HepG2 (cell line): Measurements from ENCODE around the gene TMEM258. TPM values are rescaled to one million over a fixed set of nuclear protein-coding genes. Genes with fewer than 3 reads are reported as not detected.

Experiments used
- ATAC-seq: fragments of 200-7000 bp; cut with Tn5 transposase; 3 replicates; pipeline ENCODE4 v1.9.1; 2020; ENCODE audit warnings: mild to moderate bottlenecking, moderate library complexity
- Bru-seq: library from RNA; stranded (reverse); fragments of 400-500 nt; gene quantifications from one replicate; lab custom pipeline; 2021; lab: Mats Ljungman, UMichigan
- BruChase-seq, 2 experiments: library from RNA; stranded (reverse); fragments of 400-500 nt; gene quantifications; one replicate each; lab custom pipeline; 2021; lab: Mats Ljungman, UMichigan
- BruUV-seq: library from RNA; stranded (reverse); fragments of 400-500 nt; replicated peaks from 2 replicates; lab custom pipeline; 2021; lab: Mats Ljungman, UMichigan
- CTCF ChIA-PET: fragments of 300-600 bp; formaldehyde crosslinking; extraction: SDS; loops from one replicate; lab custom pipeline; 2021; ENCODE audit warnings: low total read pairs, inconsistent platforms, low intra/inter-chr PET ratio; lab: Yijun Ruan, JAX
- POLR2A ChIA-PET: fragments of 350-600 bp; sonication (Branson Sonifier 250); formaldehyde crosslinking; loops from one replicate; lab custom pipeline; 2020; ENCODE audit warnings: antibody characterized with exemption, inconsistent platforms; lab: Yijun Ruan, JAX
- DNase-seq: peaks from one replicate; pipeline ENCODE4 v3.0.0-alpha.2; 2015; ENCODE audit warnings: low spot score
- FAIRE-seq: peaks from 3 replicates; lab custom pipeline; 2011; peaks lifted over from hg19 to GRCh38; lab: Jason Lieb, UNC
- H2AFZ ChIP-seq: one replicate; pipeline ENCODE4 v1.6.1; 2011; ENCODE audit warnings: low read length, inconsistent platforms
- H3K27ac ChIP-seq: fragments of 300-600 bp; 3 replicates; pipeline ENCODE4 v1.8.0; 2011; ENCODE audit warnings: mixed run types, mild to moderate bottlenecking, mixed read lengths, low read length, inconsistent platforms; ENCODE audit not compliant: insufficient read depth; ENCODE audit errors: extremely low read length
- H3K27me3 ChIP-seq, 2 experiments: fragments of 200-600 bp in 1 of 2; 2 replicates in 1 of 2; 3 replicates in 1 of 2; pipeline versions ENCODE4 v1.6.0 to v1.8.0; 2011; ENCODE audit warnings: low read length in 2 of 2, mild to moderate bottlenecking in 2 of 2, moderate library complexity in 2 of 2, inconsistent platforms in 1 of 2; ENCODE audit not compliant: insufficient read depth in 2 of 2, control insufficient read depth in 1 of 2
- H3K36me3 ChIP-seq, 2 experiments: fragments of 200-600 bp in 1 of 2; replicated peaks in 1 of 2; 2 replicates in 1 of 2; 3 replicates in 1 of 2; pipeline versions ENCODE4 v1.5.1 to v1.8.0; 2011; ENCODE audit warnings: low read length in 2 of 2, inconsistent platforms in 1 of 2; ENCODE audit not compliant: insufficient read depth in 2 of 2, control insufficient read depth in 1 of 2
- H3K4me1 ChIP-seq: 2 replicates; pipeline ENCODE4 v1.5.1; 2012; ENCODE audit warnings: low read length, inconsistent platforms; ENCODE audit not compliant: insufficient read depth
- H3K4me2 ChIP-seq: 2 replicates; pipeline ENCODE4 v1.6.0; 2011; ENCODE audit warnings: low read depth, low read length, inconsistent platforms
- H3K4me3 ChIP-seq, 3 experiments: fragments of 200-600 bp in 1 of 3; sonication (generic), shearing (Covaris generic) in 1 of 3; replicated peaks in 1 of 3; 2 replicates each; pipeline ENCODE4 v1.5.1; 2011 to 2016; ENCODE audit warnings: low read length in 3 of 3, inconsistent platforms in 2 of 3, low read depth in 2 of 3, mild to moderate bottlenecking in 2 of 3, control low read depth in 1 of 3, mixed read lengths in 1 of 3; ENCODE audit not compliant: insufficient read depth in 1 of 3
- H3K79me2 ChIP-seq: one replicate; pipeline ENCODE4 v1.6.1; 2011; ENCODE audit warnings: low read length, inconsistent platforms; ENCODE audit not compliant: insufficient read depth
- H3K9ac ChIP-seq: 2 replicates; pipeline ENCODE4 v1.6.0; 2011; ENCODE audit warnings: mild to moderate bottlenecking, low read depth, low read length, inconsistent platforms; ENCODE audit not compliant: insufficient read depth
- H3K9me3 ChIP-seq: 2 replicates; pipeline ENCODE4 v1.5.1; 2012; ENCODE audit warnings: mild to moderate bottlenecking, low read length
- H4K20me1 ChIP-seq: 2 replicates; pipeline ENCODE4 v1.6.0; 2011; ENCODE audit warnings: inconsistent platforms, mild to moderate bottlenecking, low read length, moderate library complexity; ENCODE audit not compliant: insufficient read depth
- CCAR2 ChIP-seq: fragments of 200-400 bp; formaldehyde crosslinking; optimal IDR thresholded peaks from 2 replicates; pipeline ENCODE3; 2018; ENCODE audit warnings: low read depth, mild to moderate bottlenecking, low read length, moderate library complexity
- SSRP1 ChIP-seq: IDR thresholded peaks from 2 replicates; pipeline ENCODE4 v1.6.1; 2016; ENCODE audit warnings: control low read depth
- TBP ChIP-seq: sonication (generic); formaldehyde crosslinking; IDR thresholded peaks from 2 replicates; pipeline ENCODE4 v1.5.0; 2020; ENCODE audit warnings: missing genetic modification reagents
- ZFP36L1 ChIP-seq: sonication (generic); formaldehyde crosslinking; IDR thresholded peaks from 2 replicates; pipeline ENCODE4 v1.8.0; 2022; ENCODE audit warnings: mild to moderate bottlenecking, missing genetic modification reagents, moderate library complexity
- ZNF598 ChIP-seq: sonication (generic); formaldehyde crosslinking; IDR thresholded peaks from 2 replicates; pipeline ENCODE4 v1.5.1; 2020; ENCODE audit warnings: mild to moderate bottlenecking, missing genetic modification reagents, borderline replicate concordance
- ZNF766 ChIP-seq: sonication (generic); formaldehyde crosslinking; IDR thresholded peaks from 2 replicates; pipeline ENCODE4 v1.5.0; 2020; ENCODE audit warnings: missing genetic modification reagents, borderline replicate concordance
- WGBS: methylation state at CpG from one replicate; pipeline ENCODE4 v1.1.6; 2017; ENCODE audit warnings: low lambda C conversion rate; 5-methylcytosine and 5-hydroxymethylcytosine counted together
- in situ Hi-C: cut with HindIII; loops from 2 replicates; pipeline ENCODE4 v1.10.0; 2017; ENCODE audit warnings: low pct_unique_long_range_greater_than_20kb; ENCODE audit not compliant: extremely low pct_ligation_motif_present
- intact Hi-C: fragments of 100-400 bp; cut with micrococcal nuclease; formaldehyde crosslinking; loops from one replicate; pipeline ENCODE4 v1.10.0; 2022; ENCODE audit not compliant: unreplicated experiment
- long read RNA-seq, 2 experiments: library from RNA in 1 of 2; library from polyadenylated mRNA in 1 of 2; stranded (forward) in 1 of 2; unstranded in 1 of 2; transcript quantifications; one replicate each; pipeline ENCODE4 v2.0.0, GENCODE V29; 2019 to 2022
- polyA minus RNA-seq, 3 experiments: library from RNA; depleted of rRNA, polyadenylated mRNA; stranded (reverse); fragments of >200 nt; gene quantifications; 2 replicates each; pipeline ENCODE4 v1.2.3, GENCODE V29; 2011; ENCODE audit warnings: low replicate concordance in 1 of 3
- polyA plus RNA-seq, 8 experiments: library from polyadenylated mRNA; depleted of rRNA in 3 of 8; stranded (reverse) in 7 of 8; unstranded in 1 of 8; fragments of >200 nt; fragmentation: Illumina TruSeq in 4 of 8; extraction: Trizol in 4 of 8; gene quantifications; 2 replicates each; pipeline versions ENCODE4 v1.2.1 to v1.2.3, GENCODE V29; 2011 to 2016; ENCODE audit warnings: low read depth in 4 of 8, missing spikeins in 1 of 8, mixed read lengths in 1 of 8; ENCODE audit not compliant: insufficient read depth in 1 of 8
- total RNA-seq, 5 experiments: library from RNA; depleted of rRNA; stranded (reverse); fragments of >200 nt; fragmentation: Illumina TruSeq; extraction: Trizol; gene quantifications; 2 replicates each; pipeline ENCODE4 v1.2.3, GENCODE V29; 2016; ENCODE audit warnings: low read depth in 1 of 5
- TF ChIP-seq, protein P1 (sequence below): sonication (generic); formaldehyde crosslinking; IDR thresholded peaks from 2 replicates; pipeline ENCODE4 v1.4.0; 2020; ENCODE audit warnings: missing genetic modification reagents
- TF ChIP-seq, protein P2 (sequence below): sonication (generic); formaldehyde crosslinking; IDR thresholded peaks from 2 replicates; pipeline ENCODE4 v1.4.0; 2020; ENCODE audit warnings: missing genetic modification reagents

Gene TMEM258
- total RNA-seq (2016; rRNA removed; fragmentation: Illumina TruSeq; extraction: Trizol): 164 and 175 TPM in 2 replicates
- total RNA-seq (2016; cell fraction: cytosol; rRNA removed; fragmentation: Illumina TruSeq; extraction: Trizol; ENCODE audit: low read depth): 124 and 186 TPM in 2 replicates
- 157 and 180 TPM in 2 replicates for total RNA-seq (2016; cell fraction: insoluble cytoplasmic fraction; rRNA removed; fragmentation: Illumina TruSeq; extraction: Trizol)
- 166 and 206 TPM in 2 replicates for total RNA-seq (2016; cell fraction: membrane; rRNA removed; fragmentation: Illumina TruSeq; extraction: Trizol)
- total RNA-seq (2016; cell fraction: nucleus; rRNA removed; fragmentation: Illumina TruSeq; extraction: Trizol): 83.5 and 96.3 TPM in 2 replicates
- polyA plus RNA-seq (2011; rRNA removed): 363 and 424 TPM in 2 replicates
- polyA plus RNA-seq (2011; cell fraction: cytosol; rRNA removed): 333 and 381 TPM in 2 replicates
- polyA plus RNA-seq (2011; cell fraction: nucleus; rRNA removed): 70.6 and 77.2 TPM in 2 replicates
- 225 and 301 TPM in 2 replicates for polyA plus RNA-seq (2012)
- 181 and 226 TPM in 2 replicates for polyA plus RNA-seq (2016; cell fraction: cytosol; fragmentation: Illumina TruSeq; extraction: Trizol; ENCODE audit: low read depth)
- polyA plus RNA-seq (2016; cell fraction: insoluble cytoplasmic fraction; fragmentation: Illumina TruSeq; extraction: Trizol; ENCODE audit: low read depth): 187 and 188 TPM in 2 replicates
- polyA plus RNA-seq (2016; cell fraction: membrane; fragmentation: Illumina TruSeq; extraction: Trizol; ENCODE audit: low read depth): 185 and 215 TPM in 2 replicates
- polyA plus RNA-seq (2016; cell fraction: nucleus; fragmentation: Illumina TruSeq; extraction: Trizol; ENCODE audit: insufficient read depth, low read depth): 173 and 175 TPM in 2 replicates
- 153 and 413 TPM in 2 replicates for polyA minus RNA-seq (2011; rRNA and poly(A)+ RNA removed; ENCODE audit: low replicate concordance)
- polyA minus RNA-seq (2011; cell fraction: cytosol; rRNA and poly(A)+ RNA removed): 79.2 and 82.2 TPM in 2 replicates
- polyA minus RNA-seq (2011; cell fraction: nucleus; rRNA and poly(A)+ RNA removed): 54.3 and 55.7 TPM in 2 replicates
- percentile 83 among the genes with signal in this experiment for Bru-seq, nascent RNA
- percentile 74 among the genes with signal in this experiment for BruChase-seq, experiment 1, labeled RNA remaining after a 6-hour chase
- BruChase-seq, experiment 2, labeled RNA remaining after a 2-hour chase: percentile 67 among the genes with signal in this experiment
- long read RNA-seq, experiment 1, transcript TMEM258-204 (4 exons, 575 nt): major isoform, 276 of 317 reads
- long read RNA-seq, experiment 1, transcript TMEM258-203 (3 exons, 395 nt): minor isoform, 5 of 317 reads
- long read RNA-seq, experiment 1, partial matches to known transcripts: 22 of 317 reads
- long read RNA-seq, experiment 1, other reads (novel, unspliced or antisense): 9 of 317 reads
- long read RNA-seq, experiment 2, transcript TMEM258-204 (4 exons, 575 nt): major isoform, 81 of 145 reads
- long read RNA-seq, experiment 2, partial matches to known transcripts: 33 of 145 reads
- long read RNA-seq, experiment 2, other reads (novel, unspliced or antisense): 28 of 145 reads

DNA sequence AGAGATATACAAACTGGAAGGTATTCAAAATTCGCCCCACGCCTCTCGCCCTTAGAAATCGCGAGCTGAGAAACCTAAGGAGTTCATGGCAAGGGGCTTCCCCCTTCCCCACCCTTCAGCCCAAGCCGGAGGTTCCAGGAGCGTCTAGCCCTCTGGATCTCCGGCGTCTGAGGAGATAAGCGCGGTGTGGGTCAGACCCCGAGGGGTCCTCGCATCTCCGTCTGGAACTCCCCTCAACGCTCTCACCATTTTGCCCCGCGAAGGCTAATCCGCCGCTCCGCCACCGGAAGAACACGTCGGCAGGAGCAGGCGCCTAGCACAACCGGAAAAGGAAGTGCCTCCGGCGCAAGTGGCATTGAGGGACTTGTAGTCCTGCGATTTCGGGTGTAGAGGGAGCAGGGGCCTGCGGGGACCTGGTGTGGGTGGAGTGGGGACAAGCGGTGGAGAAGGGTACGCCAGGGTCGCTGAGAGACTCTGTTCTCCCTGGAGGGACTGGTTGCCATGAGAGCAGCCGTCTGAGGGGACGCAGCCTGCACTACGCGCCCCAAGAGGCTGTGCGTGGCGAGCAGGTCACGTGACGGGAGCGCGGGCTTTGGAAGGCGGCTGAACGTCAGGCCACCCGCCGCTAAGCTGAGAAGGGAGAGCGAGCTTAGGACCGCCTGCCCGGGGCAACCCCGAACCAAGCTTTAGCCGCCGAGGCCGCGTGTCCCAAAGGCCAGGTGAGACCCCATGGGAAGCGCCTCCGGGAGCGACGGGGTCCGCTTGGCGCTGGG, at the start of gene TMEM258, which contains the start of gene FEN1:
Gene TMEM258, minus strand, starts transcription at position 290 of the 773 bp plus-strand sequence. Its CDS starts 41 bp downstream, at position 249.
Gene FEN1, plus strand, starts transcription at position 602 of the 773 bp plus-strand sequence. CDS start 2,451 bp downstream, outside the sequence.
- peak within 1 kb of the TSS; percentile 89 for H3K4me2 ChIP-seq
- DNase-seq: peak; percentile 91
- peaks cover 49% of the 10 kb centered on the region for H3K4me1 ChIP-seq
- H3K36me3 ChIP-seq: peaks cover 10 to 48% of the 10 kb centered on the region in 2 experiments
- ATAC-seq: peak; percentile 86
- H3K9ac ChIP-seq: peak within 1 kb of the TSS; percentile 96
- intact Hi-C loops: loop anchor here (1.0 kb wide), 1 partner anchor 316 kb away; no protein-coding TSS in a partner anchor
- FAIRE-seq: no peak
- no peaks in the 10 kb centered on the region; a peak in 1 of 5 replicates for H3K27me3 ChIP-seq
- in situ Hi-C loops: loop anchor here (10.0 kb wide), 1 partner anchor 292 kb away; no protein-coding TSS in a partner anchor
- no peaks in the 10 kb centered on the region; the same call in 1 of the 2 replicates for H4K20me1 ChIP-seq
- ChIA-PET POLR2A (interaction anchor here (0.6 to 4.2 kb wide), 24 partner anchors 9 to 799 kb away, joined by 3 to 50 read pairs (median 4); partner anchors contain the start of genes BEST1, FADS1, FADS2 and FTH1), CTCF (no interaction called here)
- H3K79me2 ChIP-seq: peaks cover 47% of the 10 kb centered on the region
- BruUV-seq: no TSS peak
- peak within 1 kb of the TSS; percentile 88 for H2AFZ ChIP-seq
- H3K4me3 ChIP-seq: peak within 1 kb of the TSS; percentile 68 to 87 (median 81)
- WGBS: 0% methylated on average over 8 of the region's 61 CpGs
- peak within 1 kb of the TSS; percentile 99 for H3K27ac ChIP-seq
- no peaks in the 10 kb centered on the region for H3K9me3 ChIP-seq
- no peak for TF ChIP-seq SSRP1 (CRISPR knock-in tag)
- TF ChIP-seq CCAR2: no peak
- no peak for TF ChIP-seq ZNF598 (CRISPR knock-in tag)
- TF ChIP-seq, protein P1, sequence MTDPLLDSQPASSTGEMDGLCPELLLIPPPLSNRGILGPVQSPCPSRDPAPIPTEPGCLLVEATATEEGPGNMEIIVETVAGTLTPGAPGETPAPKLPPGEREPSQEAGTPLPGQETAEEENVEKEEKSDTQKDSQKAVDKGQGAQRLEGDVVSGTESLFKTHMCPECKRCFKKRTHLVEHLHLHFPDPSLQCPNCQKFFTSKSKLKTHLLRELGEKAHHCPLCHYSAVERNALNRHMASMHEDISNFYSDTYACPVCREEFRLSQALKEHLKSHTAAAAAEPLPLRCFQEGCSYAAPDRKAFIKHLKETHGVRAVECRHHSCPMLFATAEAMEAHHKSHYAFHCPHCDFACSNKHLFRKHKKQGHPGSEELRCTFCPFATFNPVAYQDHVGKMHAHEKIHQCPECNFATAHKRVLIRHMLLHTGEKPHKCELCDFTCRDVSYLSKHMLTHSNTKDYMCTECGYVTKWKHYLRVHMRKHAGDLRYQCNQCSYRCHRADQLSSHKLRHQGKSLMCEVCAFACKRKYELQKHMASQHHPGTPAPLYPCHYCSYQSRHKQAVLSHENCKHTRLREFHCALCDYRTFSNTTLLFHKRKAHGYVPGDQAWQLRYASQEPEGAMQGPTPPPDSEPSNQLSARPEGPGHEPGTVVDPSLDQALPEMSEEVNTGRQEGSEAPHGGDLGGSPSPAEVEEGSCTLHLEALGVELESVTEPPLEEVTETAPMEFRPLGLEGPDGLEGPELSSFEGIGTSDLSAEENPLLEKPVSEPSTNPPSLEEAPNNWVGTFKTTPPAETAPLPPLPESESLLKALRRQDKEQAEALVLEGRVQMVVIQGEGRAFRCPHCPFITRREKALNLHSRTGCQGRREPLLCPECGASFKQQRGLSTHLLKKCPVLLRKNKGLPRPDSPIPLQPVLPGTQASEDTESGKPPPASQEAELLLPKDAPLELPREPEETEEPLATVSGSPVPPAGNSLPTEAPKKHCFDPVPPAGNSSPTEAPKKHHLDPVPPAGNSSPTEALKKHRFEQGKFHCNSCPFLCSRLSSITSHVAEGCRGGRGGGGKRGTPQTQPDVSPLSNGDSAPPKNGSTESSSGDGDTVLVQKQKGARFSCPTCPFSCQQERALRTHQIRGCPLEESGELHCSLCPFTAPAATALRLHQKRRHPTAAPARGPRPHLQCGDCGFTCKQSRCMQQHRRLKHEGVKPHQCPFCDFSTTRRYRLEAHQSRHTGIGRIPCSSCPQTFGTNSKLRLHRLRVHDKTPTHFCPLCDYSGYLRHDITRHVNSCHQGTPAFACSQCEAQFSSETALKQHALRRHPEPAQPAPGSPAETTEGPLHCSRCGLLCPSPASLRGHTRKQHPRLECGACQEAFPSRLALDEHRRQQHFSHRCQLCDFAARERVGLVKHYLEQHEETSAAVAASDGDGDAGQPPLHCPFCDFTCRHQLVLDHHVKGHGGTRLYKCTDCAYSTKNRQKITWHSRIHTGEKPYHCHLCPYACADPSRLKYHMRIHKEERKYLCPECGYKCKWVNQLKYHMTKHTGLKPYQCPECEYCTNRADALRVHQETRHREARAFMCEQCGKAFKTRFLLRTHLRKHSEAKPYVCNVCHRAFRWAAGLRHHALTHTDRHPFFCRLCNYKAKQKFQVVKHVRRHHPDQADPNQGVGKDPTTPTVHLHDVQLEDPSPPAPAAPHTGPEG (CRISPR knock-in tag): no peak; the same call in 1 of the 2 replicates
- 0 out of 2 replicates have a peak, but pooled peaks have one; percentile 15 for TF ChIP-seq ZNF766 (CRISPR knock-in tag)
- TF ChIP-seq, protein P2, sequence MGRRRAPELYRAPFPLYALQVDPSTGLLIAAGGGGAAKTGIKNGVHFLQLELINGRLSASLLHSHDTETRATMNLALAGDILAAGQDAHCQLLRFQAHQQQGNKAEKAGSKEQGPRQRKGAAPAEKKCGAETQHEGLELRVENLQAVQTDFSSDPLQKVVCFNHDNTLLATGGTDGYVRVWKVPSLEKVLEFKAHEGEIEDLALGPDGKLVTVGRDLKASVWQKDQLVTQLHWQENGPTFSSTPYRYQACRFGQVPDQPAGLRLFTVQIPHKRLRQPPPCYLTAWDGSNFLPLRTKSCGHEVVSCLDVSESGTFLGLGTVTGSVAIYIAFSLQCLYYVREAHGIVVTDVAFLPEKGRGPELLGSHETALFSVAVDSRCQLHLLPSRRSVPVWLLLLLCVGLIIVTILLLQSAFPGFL (CRISPR knock-in tag): no peak
- TF ChIP-seq TBP: no peak
- TF ChIP-seq ZFP36L1: peak; percentile 68; the same call in 1 of the 2 replicates
